ENCODE measurements around the gene TEKTIP1. TPM values are rescaled to one million over a fixed set of nuclear protein-coding genes. Genes with fewer than 3 reads are reported as not detected.
A peak's percentile ranks its signal among the peaks of the same experiment; 100 is the strongest.

TEKTIP1 gene
- total and polyA plus RNA-seq, 9 of the 15 experiments (the other 6 are each of a cell fraction or from before 2014, with no cell fraction given), result 0.66 TPM; not detected in 8

GRCh38 chr19:3520166-3521103 lies 18.5 kb upstream of the TEKTIP1 start (continued):
- peak; percentile 100 for TF ChIP-seq MGA (IDR thresholded peaks at IDR 0.05)
- TF ChIP-seq PCBP2 (IDR thresholded peaks at IDR 0.05; ENCODE audit: low read depth, low read length, poor library complexity, severe bottlenecking), result no peak
- 0 out of 2 replicates have a peak, but pooled peaks have one; percentile 55 for TF ChIP-seq ZKSCAN1 (IDR thresholded peaks at IDR 0.05; ENCODE audit: low read depth, low read length)
- TF ChIP-seq XRCC3 (IDR thresholded peaks at IDR 0.05), result no peak
- no peak for TF ChIP-seq ZNF830 (CRISPR knock-in tag; IDR thresholded peaks at IDR 0.05)
- TF ChIP-seq TRIM28 (IDR thresholded peaks at IDR 0.05), result peak; percentile 32; the same call in 1 of the 2 replicates
- TF ChIP-seq NFRKB (IDR thresholded peaks at IDR 0.05; ENCODE audit: low read depth), result no peak; the same call in 1 of the 2 replicates
- TF ChIP-seq CHD1 (IDR thresholded peaks at IDR 0.05; ENCODE audit: low read length), result no peak
- TF ChIP-seq FOSL1 (tag; conservative IDR thresholded peaks at IDR 0.05), result peak; percentile 80
- peak; percentile 91; the same call in 1 of the 2 replicates for TF ChIP-seq KAT7 (CRISPR knock-in tag; IDR thresholded peaks at IDR 0.05; ENCODE audit: borderline replicate concordance)
- 0 out of 4 replicates have a peak, but pooled peaks of 1 of the 2 experiments have one; percentile 26 for TF ChIP-seq ARNT (IDR thresholded peaks at IDR 0.05)
- peak; percentile 51; the same call in 1 of the 2 replicates for TF ChIP-seq MBD2 (IDR thresholded peaks at IDR 0.05; ENCODE audit: borderline replicate concordance, low read depth)
- TF ChIP-seq PKNOX1 (IDR thresholded peaks at IDR 0.05), result peak; percentile 61; the same call in 1 of the 2 replicates
- TF ChIP-seq ZNF583 (CRISPR knock-in tag; IDR thresholded peaks at IDR 0.05), result peak; percentile 79; the same call in 1 of the 2 replicates
- no peak for TF ChIP-seq MIER1 (IDR thresholded peaks at IDR 0.05; ENCODE audit: low read depth)
- TF ChIP-seq HNRNPH1 (optimal IDR thresholded peaks at IDR 0.05; ENCODE audit: low read depth, low read length), result no peak

Measured in K562 (cell line).